ENCODE results near the gene SELENON.
A peak's percentile ranks its signal among the peaks of the same experiment; 100 is the strongest.

SELENON gene

GRCh38 chr1:25810341-25811299, 10.6 kb downstream of the SELENON start:
- no peak for DNase-seq (ENCODE audit: low read depth)
- TF ChIP-seq, protein P1, sequence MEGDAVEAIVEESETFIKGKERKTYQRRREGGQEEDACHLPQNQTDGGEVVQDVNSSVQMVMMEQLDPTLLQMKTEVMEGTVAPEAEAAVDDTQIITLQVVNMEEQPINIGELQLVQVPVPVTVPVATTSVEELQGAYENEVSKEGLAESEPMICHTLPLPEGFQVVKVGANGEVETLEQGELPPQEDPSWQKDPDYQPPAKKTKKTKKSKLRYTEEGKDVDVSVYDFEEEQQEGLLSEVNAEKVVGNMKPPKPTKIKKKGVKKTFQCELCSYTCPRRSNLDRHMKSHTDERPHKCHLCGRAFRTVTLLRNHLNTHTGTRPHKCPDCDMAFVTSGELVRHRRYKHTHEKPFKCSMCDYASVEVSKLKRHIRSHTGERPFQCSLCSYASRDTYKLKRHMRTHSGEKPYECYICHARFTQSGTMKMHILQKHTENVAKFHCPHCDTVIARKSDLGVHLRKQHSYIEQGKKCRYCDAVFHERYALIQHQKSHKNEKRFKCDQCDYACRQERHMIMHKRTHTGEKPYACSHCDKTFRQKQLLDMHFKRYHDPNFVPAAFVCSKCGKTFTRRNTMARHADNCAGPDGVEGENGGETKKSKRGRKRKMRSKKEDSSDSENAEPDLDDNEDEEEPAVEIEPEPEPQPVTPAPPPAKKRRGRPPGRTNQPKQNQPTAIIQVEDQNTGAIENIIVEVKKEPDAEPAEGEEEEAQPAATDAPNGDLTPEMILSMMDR (IDR thresholded peaks at IDR 0.05; ENCODE audit: low read depth, low read length, missing control alignments) = peak; percentile 97
- no peak overlapping the region for H3K4me3 ChIP-seq (ENCODE audit: low read depth, low read length)

DNA sequence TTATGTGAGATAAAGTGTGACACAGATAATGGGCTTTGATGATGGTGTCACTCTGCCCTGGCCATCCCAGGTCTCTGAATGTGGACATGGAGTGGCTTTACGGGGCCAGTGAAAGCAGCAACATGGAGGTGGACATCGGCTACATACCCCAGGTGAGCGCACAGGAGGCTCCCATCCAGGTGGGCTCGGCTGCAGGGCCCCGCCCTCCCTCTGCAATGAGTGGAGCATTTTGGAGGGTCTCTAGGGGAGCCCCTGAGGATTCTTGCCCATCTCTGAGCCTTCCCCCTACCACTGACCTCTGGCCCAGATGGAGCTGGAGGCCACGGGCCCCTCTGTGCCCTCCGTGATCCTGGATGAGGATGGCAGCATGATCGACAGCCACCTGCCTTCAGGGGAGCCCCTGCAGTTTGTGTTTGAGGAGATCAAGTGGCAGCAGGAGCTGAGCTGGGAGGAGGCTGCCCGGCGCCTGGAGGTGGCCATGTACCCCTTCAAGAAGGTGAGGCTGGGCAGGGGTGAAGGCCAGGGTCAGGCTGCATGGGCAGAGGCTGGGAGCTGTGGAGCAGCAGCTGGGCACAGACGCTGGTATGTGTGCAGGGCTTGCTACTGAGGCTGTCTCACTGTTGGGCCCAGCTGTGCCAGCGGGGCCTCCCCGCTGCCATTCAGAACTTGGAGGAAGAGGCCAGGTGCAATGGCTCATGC, 11.5 kb downstream of the SELENON start:
- H3K4me3 ChIP-seq (ENCODE audit: low read depth, low read length) = no peak overlapping the region
- DNase-seq (ENCODE audit: low read depth) = no peak
- TF ChIP-seq, protein P1 (IDR thresholded peaks at IDR 0.05; ENCODE audit: low read depth, low read length, missing control alignments) = no peak

DNA sequence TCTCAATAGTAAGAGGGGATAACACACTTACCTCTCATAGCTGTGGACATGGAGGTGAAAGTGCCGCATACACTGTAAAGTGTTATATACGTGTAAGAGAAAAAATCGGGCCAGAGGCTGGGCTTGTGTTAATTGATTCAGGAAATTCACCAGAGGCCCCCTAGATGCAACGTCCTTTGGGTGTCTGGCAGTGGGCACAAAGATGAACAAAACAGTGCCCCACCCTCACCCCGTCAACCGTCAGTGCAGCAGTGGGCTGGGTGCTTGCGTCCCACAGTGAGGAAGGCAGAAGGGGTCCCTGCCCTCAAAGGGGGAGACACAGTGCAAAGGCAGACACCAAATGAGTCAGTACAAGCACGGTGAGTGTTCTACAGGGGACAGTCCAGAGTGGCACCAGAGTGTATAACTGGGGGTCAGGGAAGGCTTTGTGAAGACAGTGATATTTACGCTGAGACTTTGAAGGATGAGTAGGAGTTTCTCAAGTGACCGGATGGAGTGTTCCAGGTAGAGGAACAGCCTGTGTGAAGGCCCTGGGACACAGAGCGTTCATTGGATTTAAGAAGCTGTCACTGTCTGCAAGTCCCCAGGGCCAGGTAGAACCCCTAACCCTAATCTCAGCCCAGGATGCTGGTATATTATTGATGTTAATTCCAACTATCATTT, 13.2 kb downstream of the SELENON start:
- no peak for DNase-seq (ENCODE audit: low read depth)
- H3K4me3 ChIP-seq (ENCODE audit: low read depth, low read length) = no peak overlapping the region
- TF ChIP-seq, protein P1 (IDR thresholded peaks at IDR 0.05; ENCODE audit: low read depth, low read length, missing control alignments) = no peak

- no peak overlapping the region for H3K4me3 ChIP-seq (ENCODE audit: low read depth, low read length)
- DNase-seq (ENCODE audit: low read depth) = no peak
- TF ChIP-seq, protein P1 (IDR thresholded peaks at IDR 0.05; ENCODE audit: low read depth, low read length, missing control alignments) = peak; percentile 38
Measured at GRCh38 chr1:25813734-25814471, 13.9 kb downstream of the SELENON start.

GRCh38 chr1:25814549-25815087, 14.6 kb downstream of the SELENON start:
- no peak for DNase-seq (ENCODE audit: low read depth)
- TF ChIP-seq, protein P1 (IDR thresholded peaks at IDR 0.05; ENCODE audit: low read depth, low read length, missing control alignments) = no peak
- no peak overlapping the region for H3K4me3 ChIP-seq (ENCODE audit: low read depth, low read length)
